Measurements from ENCODE around the gene UNC13C. TPM values are rescaled to one million over a fixed set of nuclear protein-coding genes. Genes with fewer than 3 reads are reported as not detected.

Gene UNC13C
- polyA plus RNA-seq, 1 experiment, result not detected

GRCh38 chr15:54288049-54288448 lies 309.8 kb downstream of the UNC13C start:
- DNase-seq (ENCODE audit: low read depth, low spot score), result no peak
- TF ChIP-seq CTCF (IDR thresholded peaks at IDR 0.05; ENCODE audit: low read depth, low read length), result no peak
- Histone ChIP-seq H3K27me3 (ENCODE audit: control insufficient read depth, insufficient read depth, low read length) (no peaks in the 10 kb centered on the region), H3K9me3 (ENCODE audit: control insufficient read depth, insufficient read depth, low read length) (no peaks in the 10 kb centered on the region), H3K4me3 (ENCODE audit: low read depth, low read length) (no peak overlapping the region), H3K27ac (ENCODE audit: low read depth, low read length) (no peak overlapping the region)
- ChIA-PET CTCF (no interaction called here), POLR2A (no interaction called here)

GRCh38 chr15:54289590-54290136 lies 311.4 kb downstream of the UNC13C start:
- ChIA-PET CTCF (no interaction called here), POLR2A (no interaction called here)
- no peak for TF ChIP-seq CTCF (IDR thresholded peaks at IDR 0.05; ENCODE audit: low read depth, low read length)
- Histone ChIP-seq H3K4me3 (ENCODE audit: low read depth, low read length) (no peak overlapping the region), H3K27me3 (ENCODE audit: control insufficient read depth, insufficient read depth, low read length) (no peaks in the 10 kb centered on the region), H3K27ac (ENCODE audit: low read depth, low read length) (no peak overlapping the region), H3K9me3 (ENCODE audit: control insufficient read depth, insufficient read depth, low read length) (no peaks in the 10 kb centered on the region)
- DNase-seq (ENCODE audit: low read depth, low spot score), result no peak

GRCh38 chr15:54298396-54298795 lies 320.2 kb downstream of the UNC13C start:
- CTCF ChIA-PET, result no interaction called here
- POLR2A ChIA-PET, result no interaction called here
- no peak for TF ChIP-seq CTCF (IDR thresholded peaks at IDR 0.05; ENCODE audit: low read depth, low read length)
- Histone ChIP-seq H3K27me3 (ENCODE audit: control insufficient read depth, insufficient read depth, low read length) (no peaks in the 10 kb centered on the region), H3K4me3 (ENCODE audit: low read depth, low read length) (no peak overlapping the region), H3K27ac (ENCODE audit: low read depth, low read length) (no peak overlapping the region), H3K9me3 (ENCODE audit: control insufficient read depth, insufficient read depth, low read length) (no peaks in the 10 kb centered on the region)
- no peak for DNase-seq (ENCODE audit: low read depth, low spot score)

GRCh38 chr15:54304321-54304720 lies 326.1 kb downstream of the UNC13C start:
- H3K9me3 ChIP-seq (ENCODE audit: control insufficient read depth, insufficient read depth, low read length), result no peaks in the 10 kb centered on the region
- no peak overlapping the region for H3K4me3 ChIP-seq (ENCODE audit: low read depth, low read length)
- no peak for DNase-seq (ENCODE audit: low read depth, low spot score)
- CTCF ChIA-PET, result no interaction called here
- no peak for TF ChIP-seq CTCF (IDR thresholded peaks at IDR 0.05; ENCODE audit: low read depth, low read length)
- no peaks in the 10 kb centered on the region for H3K27me3 ChIP-seq (ENCODE audit: control insufficient read depth, insufficient read depth, low read length)
- POLR2A ChIA-PET, result no interaction called here
- H3K27ac ChIP-seq (ENCODE audit: low read depth, low read length), result no peak overlapping the region

- Histone ChIP-seq H3K27ac (ENCODE audit: low read depth, low read length) (no peak overlapping the region), H3K27me3 (ENCODE audit: control insufficient read depth, insufficient read depth, low read length) (no peaks in the 10 kb centered on the region), H3K4me3 (ENCODE audit: low read depth, low read length) (no peak overlapping the region), H3K9me3 (ENCODE audit: control insufficient read depth, insufficient read depth, low read length) (no peaks in the 10 kb centered on the region)
- no peak for DNase-seq (ENCODE audit: low read depth, low spot score)
- POLR2A ChIA-PET, result no interaction called here
- CTCF ChIA-PET, result no interaction called here
- no peak for TF ChIP-seq CTCF (IDR thresholded peaks at IDR 0.05; ENCODE audit: low read depth, low read length)
These were observed 326.9 kb downstream of the UNC13C start for GRCh38 chr15:54305138-54305537.
